Measurements from ENCODE around the gene MS4A15. TPM values are rescaled to one million over a fixed set of nuclear protein-coding genes. Genes with fewer than 3 reads are reported as not detected.

The MS4A15 gene
- total RNA-seq, 4 donors from 2014 or later: 0.54 to 1.6 TPM; not detected in 2

GRCh38 chr11:60763692-60764369 lies 7.2 kb downstream of the MS4A15 start:
- H3K4me1 ChIP-seq: no peaks in the 10 kb centered on the region
- TF ChIP-seq POLR2A (IDR thresholded peaks at IDR 0.05) (no peak), CTCF (IDR thresholded peaks at IDR 0.05) (no peak)
- no peaks in the 10 kb centered on the region for H3K36me3 ChIP-seq
- no peak overlapping the region for H3K4me3 ChIP-seq
- no peaks in the 10 kb centered on the region for H3K9me3 ChIP-seq
- peak overlapping the region in 1 of 4 donors; percentile 33 for H3K27ac ChIP-seq
- DNase-seq: peak in 2 of 3 donors; percentile 27 to 29
- H3K27me3 ChIP-seq: no peaks in the 10 kb centered on the region

GRCh38 chr11:60764879-60765278 lies 8.2 kb downstream of the MS4A15 start:
- H3K9me3 ChIP-seq: no peaks in the 10 kb centered on the region
- H3K36me3 ChIP-seq: no peaks in the 10 kb centered on the region
- no peak overlapping the region for H3K4me3 ChIP-seq
- no peaks in the 10 kb centered on the region for H3K27me3 ChIP-seq
- no peak overlapping the region for H3K27ac ChIP-seq
- no peaks in the 10 kb centered on the region for H3K4me1 ChIP-seq
- no peak for TF ChIP-seq POLR2A (IDR thresholded peaks at IDR 0.05)
- TF ChIP-seq CTCF (IDR thresholded peaks at IDR 0.05): no peak
- peak in 1 of 3 donors; percentile 2 for DNase-seq

GRCh38 chr11:60765355-60765754 lies 8.7 kb downstream of the MS4A15 start:
- Histone ChIP-seq H3K4me1 (no peaks in the 10 kb centered on the region), H3K36me3 (no peaks in the 10 kb centered on the region), H3K27me3 (no peaks in the 10 kb centered on the region), H3K27ac (no peak overlapping the region), H3K9me3 (no peaks in the 10 kb centered on the region), H3K4me3 (no peak overlapping the region)
- TF ChIP-seq POLR2A (IDR thresholded peaks at IDR 0.05): no peak
- TF ChIP-seq CTCF (IDR thresholded peaks at IDR 0.05): no peak
- DNase-seq: no peak

- TF ChIP-seq POLR2A (IDR thresholded peaks at IDR 0.05) (no peak), CTCF (IDR thresholded peaks at IDR 0.05) (no peak)
- no peak overlapping the region for H3K4me3 ChIP-seq
- DNase-seq: peak in 1 of 3 donors; percentile 12
- H3K27me3 ChIP-seq: no peaks in the 10 kb centered on the region
- H3K27ac ChIP-seq: no peak overlapping the region
- no peaks in the 10 kb centered on the region for H3K36me3 ChIP-seq
- no peaks in the 10 kb centered on the region for H3K4me1 ChIP-seq
- H3K9me3 ChIP-seq: no peaks in the 10 kb centered on the region
Measured at GRCh38 chr11:60766547-60766946, 9.9 kb downstream of the MS4A15 start.

- H3K4me1 ChIP-seq: no peaks in the 10 kb centered on the region
- H3K4me3 ChIP-seq: no peak overlapping the region
- no peaks in the 10 kb centered on the region for H3K27me3 ChIP-seq
- H3K27ac ChIP-seq: no peak overlapping the region
- H3K36me3 ChIP-seq: no peaks in the 10 kb centered on the region
- peak in 1 of 3 donors; percentile 52 for DNase-seq
- TF ChIP-seq CTCF (IDR thresholded peaks at IDR 0.05) (peak in 4 of 6 experiments; percentile 15 to 37 (median 29)), POLR2A (IDR thresholded peaks at IDR 0.05) (no peak)
- H3K9me3 ChIP-seq: no peaks in the 10 kb centered on the region
Measured at GRCh38 chr11:60767388-60767811, 10.7 kb downstream of the MS4A15 start.
